ENCODE measurements around the gene GPD1. TPM values are rescaled to one million over a fixed set of nuclear protein-coding genes. Genes with fewer than 3 reads are reported as not detected.
A peak's percentile ranks its signal among the peaks of the same experiment; 100 is the strongest.

GPD1 gene
- total and polyA plus RNA-seq, 10 donors = 0.13 to 0.79 (median 0.48) TPM; not detected in 1

DNA sequence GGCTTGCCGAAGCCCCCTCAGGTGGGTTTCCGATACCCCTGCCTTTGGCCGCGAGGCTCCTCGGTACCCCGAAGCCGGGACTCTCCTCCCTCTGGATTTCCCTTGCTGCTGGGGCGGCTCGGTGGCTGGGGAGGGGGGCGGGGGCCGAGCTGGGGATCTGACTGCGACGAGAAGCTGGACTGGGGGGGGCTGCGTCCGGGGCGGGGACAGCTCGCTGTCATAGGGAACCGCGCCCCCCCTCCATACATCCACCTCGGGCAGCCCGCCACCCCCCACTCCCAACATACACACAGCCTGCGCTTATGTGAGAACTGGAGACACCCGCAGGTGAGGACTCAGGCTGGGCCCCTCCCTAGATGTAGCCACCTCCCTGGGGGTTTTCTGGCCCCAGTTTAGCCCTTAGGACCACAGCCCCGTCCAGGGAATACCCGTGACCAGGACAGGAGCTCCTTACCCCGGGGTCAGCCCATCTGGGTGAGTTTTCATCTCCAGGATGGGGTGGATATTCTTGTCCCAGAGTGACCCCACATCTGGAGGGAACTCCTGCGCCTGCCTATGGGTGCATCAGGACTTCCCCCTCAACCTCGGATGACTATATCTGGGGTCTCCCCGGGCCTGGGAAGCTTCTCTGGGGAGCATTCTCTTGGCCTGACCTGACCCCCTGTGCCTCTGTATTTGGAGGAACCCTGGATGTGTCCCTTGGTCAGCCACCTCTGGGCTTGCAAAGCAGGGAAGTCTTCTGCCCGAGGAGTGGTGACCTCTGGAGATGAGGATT is 45.7 kb upstream of the GPD1 start:
- peaks cover 7 to 37% (median 26%) of the 10 kb centered on the region in 6 donors for H3K4me1 ChIP-seq
- no peaks in the 10 kb centered on the region for H3K36me3 ChIP-seq
- no peaks in the 10 kb centered on the region for H3K9me3 ChIP-seq
- peak overlapping the region in 7 of 8 donors; percentile 40 to 80 (median 59) for H3K4me3 ChIP-seq
- no peak for DNase-seq
- intact Hi-C loops (cut with DNase I; ENCODE audit: low total_unique reads) = loop anchor here (5.0 to 10.0 kb wide), 2 partner anchors 91 to 283 kb away; no protein-coding TSS in a partner anchor
- WGBS, 5 donors = 19 to 57% (median 21%) methylated on average over 9 to 30 of the region's 30 CpGs
- H3K27me3 ChIP-seq (replicated peaks in 1 of 7) = peaks cover 0 to 91% (median 34%) of the 10 kb centered on the region in 7 donors
- TF ChIP-seq POLR2AphosphoS5 (IDR thresholded peaks at IDR 0.05) = no peak
- no peak for TF ChIP-seq CTCF (IDR thresholded peaks at IDR 0.05 in 8 of 11, conservative IDR thresholded peaks at IDR 0.05 in 3 of 11)
- TF ChIP-seq POLR2A (IDR thresholded peaks at IDR 0.05) = no peak
- no peak overlapping the region for H3K27ac ChIP-seq

DNA sequence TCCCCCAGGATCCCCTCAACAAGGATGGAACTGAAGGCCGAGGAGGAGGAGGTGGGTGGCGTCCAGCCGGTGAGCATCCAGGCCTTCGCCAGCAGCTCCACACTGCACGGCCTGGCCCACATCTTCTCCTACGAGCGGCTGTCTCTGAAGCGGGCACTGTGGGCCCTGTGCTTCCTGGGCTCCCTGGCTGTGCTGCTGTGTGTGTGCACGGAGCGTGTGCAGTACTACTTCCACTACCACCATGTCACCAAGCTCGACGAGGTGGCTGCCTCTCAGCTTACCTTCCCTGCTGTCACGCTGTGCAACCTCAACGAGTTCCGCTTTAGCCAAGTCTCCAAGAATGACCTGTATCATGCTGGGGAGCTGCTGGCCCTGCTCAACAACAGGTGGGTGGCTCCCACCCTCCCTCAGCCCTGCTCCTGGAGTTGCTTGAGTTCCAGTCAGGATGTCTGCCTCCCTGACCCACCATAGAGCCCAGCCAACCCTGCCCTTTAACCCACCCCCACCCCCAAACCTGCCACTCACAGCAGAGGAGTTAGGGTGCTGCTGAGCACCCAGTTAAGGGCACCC is 45.0 kb upstream of the GPD1 start:
- no peak for DNase-seq
- Histone ChIP-seq H3K4me3 (no peak overlapping the region), H3K36me3 (no peaks in the 10 kb centered on the region), H3K27ac (no peak overlapping the region), H3K9me3 (no peaks in the 10 kb centered on the region), H3K4me1 (peaks cover 7 to 37% (median 26%) of the 10 kb centered on the region in 6 donors), H3K27me3 (replicated peaks in 1 of 7) (peaks cover 0 to 91% (median 34%) of the 10 kb centered on the region in 7 donors)
- TF ChIP-seq POLR2AphosphoS5 (IDR thresholded peaks at IDR 0.05) = no peak
- no peak for TF ChIP-seq CTCF (IDR thresholded peaks at IDR 0.05 in 8 of 11, conservative IDR thresholded peaks at IDR 0.05 in 3 of 11)
- no peak for TF ChIP-seq POLR2A (IDR thresholded peaks at IDR 0.05)
- 79 to 90% (median 82%) methylated on average over 15 of the region's 15 CpGs for WGBS, 5 donors
- intact Hi-C loops (cut with DNase I; ENCODE audit: low total_unique reads) = loop anchor here (5.0 to 10.0 kb wide), 2 partner anchors 92 to 284 kb away; no protein-coding TSS in a partner anchor

DNA sequence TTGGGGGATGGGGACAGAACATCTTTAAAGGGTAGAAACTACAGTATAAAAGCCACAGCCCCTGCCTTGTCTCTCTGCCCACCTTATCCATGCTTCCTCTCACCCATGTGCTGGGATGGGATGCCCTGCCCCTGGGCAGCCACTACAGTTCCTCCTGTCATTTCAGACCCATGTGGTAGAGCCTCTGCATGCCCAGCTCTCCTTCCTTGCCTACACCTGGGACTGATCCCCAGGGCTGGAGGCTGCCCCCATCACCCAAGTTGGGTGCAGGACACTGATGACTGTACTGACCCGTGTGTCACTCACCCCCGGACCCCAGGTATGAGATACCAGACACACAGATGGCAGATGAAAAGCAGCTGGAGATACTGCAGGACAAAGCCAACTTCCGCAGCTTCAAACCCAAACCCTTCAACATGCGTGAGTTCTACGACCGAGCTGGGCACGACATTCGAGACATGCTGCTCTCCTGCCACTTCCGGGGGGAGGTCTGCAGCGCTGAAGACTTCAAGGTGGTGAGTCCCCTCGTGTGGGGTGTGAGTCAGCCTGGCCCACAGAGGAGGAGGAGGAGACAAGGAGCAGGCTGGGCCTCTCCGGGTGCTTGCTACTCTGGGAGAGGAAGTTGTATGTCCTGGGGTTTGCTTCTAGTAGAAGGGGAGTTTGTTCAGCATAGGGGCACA is 44.2 kb upstream of the GPD1 start:
- no peak for DNase-seq
- Histone ChIP-seq H3K4me1 (peaks cover 7 to 37% (median 26%) of the 10 kb centered on the region in 6 donors), H3K9me3 (no peaks in the 10 kb centered on the region), H3K4me3 (no peak overlapping the region), H3K36me3 (no peaks in the 10 kb centered on the region), H3K27ac (no peak overlapping the region), H3K27me3 (replicated peaks in 1 of 7) (peaks cover 0 to 93% (median 34%) of the 10 kb centered on the region in 7 donors)
- 35 to 73% (median 42%) methylated on average over 11 to 12 of the region's 12 CpGs for WGBS, 5 donors
- TF ChIP-seq POLR2AphosphoS5 (IDR thresholded peaks at IDR 0.05) = no peak
- no peak for TF ChIP-seq CTCF (IDR thresholded peaks at IDR 0.05 in 8 of 11, conservative IDR thresholded peaks at IDR 0.05 in 3 of 11)
- intact Hi-C loops (cut with DNase I; ENCODE audit: low total_unique reads) = loop anchor here (5.0 to 10.0 kb wide), 3 partner anchors 92 to 285 kb away; no protein-coding TSS in a partner anchor

Measured in spleen (tissue), 11 donors.